IMR-90 (cell line): ENCODE measurements around the gene OR2H2. TPM values are rescaled to one million over a fixed set of nuclear protein-coding genes. Genes with fewer than 3 reads are reported as not detected.

Source experiments
- ATAC-seq: fragments of 200-7000 bp; cut with Tn5 transposase; 2 replicates; pipeline ENCODE4 v1.9.1; 2020; ENCODE audit warnings: low read depth, mild to moderate bottlenecking, moderate library complexity
- BruUV-seq: library from RNA; stranded (reverse); fragments of 400-500 nt; replicated peaks from 2 replicates; lab custom pipeline; 2021; lab: Mats Ljungman, UMichigan
- CTCF ChIA-PET: fragments of 300-600 bp; formaldehyde crosslinking; extraction: SDS; loops from one replicate; lab custom pipeline; 2021; ENCODE audit warnings: antibody characterized with exemption; lab: Yijun Ruan, JAX
- POLR2A ChIA-PET: fragments of 300-600 bp; sonication (Branson Sonifier 250); formaldehyde crosslinking; loops from one replicate; lab custom pipeline; 2022; ENCODE audit warnings: antibody characterized with exemption; ENCODE audit not compliant: unreplicated experiment; lab: Charles Lee
- DNase-seq: peaks from one replicate; pipeline ENCODE4 v3.0.0; 2013
- H2AFZ ChIP-seq: replicated peaks from 2 replicates; pipeline ENCODE3; 2013; ENCODE audit warnings: low read length, mild to moderate bottlenecking; ENCODE audit not compliant: poor library complexity
- H2AK5ac ChIP-seq: 2 replicates; pipeline ENCODE4 v1.6.1; 2013; ENCODE audit warnings: low read depth, low read length, inconsistent platforms
- H2AK9ac ChIP-seq: replicated peaks from 2 replicates; pipeline ENCODE3; 2013; ENCODE audit warnings: mild to moderate bottlenecking, low read depth, low read length, moderate library complexity; ENCODE audit not compliant: poor library complexity
- H2BK120ac ChIP-seq: 2 replicates; pipeline ENCODE4 v1.6.1; 2013; ENCODE audit warnings: low read depth, low read length, inconsistent platforms
- H2BK15ac ChIP-seq: 3 replicates; pipeline ENCODE4 v1.6.1; 2013; ENCODE audit warnings: low read depth, low read length, inconsistent platforms
- H2BK20ac ChIP-seq: 2 replicates; pipeline ENCODE4 v1.6.1; 2013; ENCODE audit warnings: low read depth, mild to moderate bottlenecking, inconsistent platforms, low read length, moderate library complexity
- H2BK5ac ChIP-seq: 2 replicates; pipeline ENCODE4 v1.6.1; 2013; ENCODE audit warnings: mild to moderate bottlenecking, low read depth, low read length, inconsistent platforms; ENCODE audit not compliant: poor library complexity, severe bottlenecking
- H3K14ac ChIP-seq: replicated peaks from 2 replicates; pipeline ENCODE4 v1.6.1; 2013; ENCODE audit warnings: low read depth, low read length, inconsistent platforms
- H3K18ac ChIP-seq: 2 replicates; pipeline ENCODE4 v1.6.1; 2013; ENCODE audit warnings: low read depth, low read length, control low read depth
- H3K23ac ChIP-seq: 2 replicates; pipeline ENCODE4 v1.6.1; 2013; ENCODE audit warnings: low read depth, low read length, inconsistent platforms
- H3K27ac ChIP-seq: 2 replicates; pipeline ENCODE4 v1.5.1; 2013; ENCODE audit warnings: mild to moderate bottlenecking, control low read depth, low read length; ENCODE audit not compliant: insufficient read depth
- H3K27me3 ChIP-seq: 2 replicates; pipeline ENCODE4 v1.6.1; 2013; ENCODE audit warnings: low read length; ENCODE audit not compliant: control insufficient read depth, insufficient read depth
- H3K36me3 ChIP-seq: 2 replicates; pipeline ENCODE4 v1.6.1; 2013; ENCODE audit warnings: low read length, mixed read lengths; ENCODE audit not compliant: control insufficient read depth, insufficient read depth
- H3K4ac ChIP-seq: 2 replicates; pipeline ENCODE4 v1.6.1; 2013; ENCODE audit warnings: low read depth, low read length, inconsistent platforms
- H3K4me1 ChIP-seq: 2 replicates; pipeline ENCODE4 v1.6.1; 2013; ENCODE audit warnings: low read length, mixed read lengths; ENCODE audit not compliant: control insufficient read depth, insufficient read depth
- H3K4me2 ChIP-seq: 2 replicates; pipeline ENCODE4 v1.6.1; 2013; ENCODE audit warnings: low read depth, mild to moderate bottlenecking, control low read depth, low read length, moderate library complexity
- H3K4me3 ChIP-seq: 2 replicates; pipeline ENCODE4 v1.5.1; 2013; ENCODE audit warnings: low read depth, mild to moderate bottlenecking, control low read depth, low read length, moderate library complexity; ENCODE audit not compliant: insufficient read depth
- H3K56ac ChIP-seq: 2 replicates; pipeline ENCODE4 v1.6.1; 2013; ENCODE audit warnings: low read length, inconsistent platforms; ENCODE audit not compliant: insufficient read depth; ENCODE audit errors: extremely low read depth
- H3K79me1 ChIP-seq, 2 experiments: 2 replicates each; pipeline ENCODE4 v1.6.1; 2013; ENCODE audit warnings: low read length in 2 of 2, inconsistent platforms in 1 of 2, low read depth in 1 of 2
- H3K9ac ChIP-seq: 2 replicates; pipeline ENCODE4 v1.6.1; 2013; ENCODE audit warnings: low read depth, low read length, control low read depth
- H3K9me1 ChIP-seq: 2 replicates; pipeline ENCODE4 v1.6.1; 2013; ENCODE audit warnings: low read length, inconsistent platforms; ENCODE audit not compliant: insufficient read depth
- H3K9me3 ChIP-seq: 2 replicates; pipeline ENCODE4 v1.6.1; 2013; ENCODE audit warnings: low read length; ENCODE audit not compliant: control insufficient read depth, insufficient read depth
- H4K20me1 ChIP-seq: 2 replicates; pipeline ENCODE4 v1.6.1; 2013; ENCODE audit warnings: low read length, inconsistent platforms; ENCODE audit not compliant: insufficient read depth
- H4K5ac ChIP-seq: 2 replicates; pipeline ENCODE4 v1.6.1; 2013; ENCODE audit warnings: mild to moderate bottlenecking, low read depth, low read length, control low read depth
- H4K8ac ChIP-seq, 2 experiments: 2 replicates each; pipeline ENCODE4 v1.6.1; 2013; ENCODE audit warnings: low read depth in 2 of 2, low read length in 2 of 2, control low read depth in 1 of 2, inconsistent platforms in 1 of 2
- H4K91ac ChIP-seq: 2 replicates; pipeline ENCODE4 v1.6.1; 2013; ENCODE audit warnings: low read depth, low read length, inconsistent platforms; ENCODE audit not compliant: insufficient read depth
- BHLHE40 ChIP-seq: fragments of 150-350 bp; IDR thresholded peaks from 2 replicates; pipeline ENCODE4 v1.6.1; 2016; ENCODE audit warnings: mild to moderate bottlenecking, low read depth, low read length
- CEBPB ChIP-seq: IDR thresholded peaks from 2 replicates; pipeline ENCODE4 v1.6.1; 2012; ENCODE audit warnings: low read depth, low read length, improper control_type of control experiment
- CHD1 ChIP-seq: IDR thresholded peaks from 2 replicates; pipeline ENCODE4 v1.6.1; 2012; ENCODE audit warnings: low read depth, low read length, improper control_type of control experiment
- CTCF ChIP-seq: conservative IDR thresholded peaks from 2 replicates; pipeline ENCODE4 v1.5.1; 2012; ENCODE audit warnings: mild to moderate bottlenecking, low read depth, low read length, improper control_type of control experiment
- ELK1 ChIP-seq: fragments of 150-350 bp; IDR thresholded peaks from 2 replicates; pipeline ENCODE4 v1.6.1; 2016; ENCODE audit warnings: low read depth, mild to moderate bottlenecking, low read length, moderate library complexity, borderline replicate concordance
- FOS ChIP-seq: fragments of 150-350 bp; IDR thresholded peaks from 2 replicates; pipeline ENCODE4 v1.6.1; 2016; ENCODE audit warnings: low read depth, low read length
- MAFK ChIP-seq: IDR thresholded peaks from 2 replicates; pipeline ENCODE4 v1.6.1; 2012; ENCODE audit warnings: low read depth, low read length, improper control_type of control experiment
- MAZ ChIP-seq: IDR thresholded peaks from 2 replicates; pipeline ENCODE4 v1.6.1; 2012; ENCODE audit warnings: low read depth, mild to moderate bottlenecking, low read length, improper control_type of control experiment, moderate library complexity, borderline replicate concordance
- MXI1 ChIP-seq: IDR thresholded peaks from 2 replicates; pipeline ENCODE4 v1.6.1; 2012; ENCODE audit warnings: low read depth, mild to moderate bottlenecking, low read length, moderate library complexity, borderline replicate concordance
- NFE2L2 ChIP-seq: fragments of 150-350 bp; IDR thresholded peaks from 2 replicates; pipeline ENCODE4 v1.6.1; 2016; ENCODE audit warnings: low read depth, mild to moderate bottlenecking, low read length
- POLR2A ChIP-seq: IDR thresholded peaks from 2 replicates; pipeline ENCODE4 v1.6.1; 2012; ENCODE audit warnings: mild to moderate bottlenecking, low read depth, low read length
- RAD21 ChIP-seq: IDR thresholded peaks from 2 replicates; pipeline ENCODE4 v1.6.1; 2012; ENCODE audit warnings: low read length, improper control_type of control experiment
- RCOR1 ChIP-seq: IDR thresholded peaks from 2 replicates; pipeline ENCODE4 v1.6.1; 2012; ENCODE audit warnings: mild to moderate bottlenecking, low read length, improper control_type of control experiment; ENCODE audit not compliant: insufficient replicate concordance
- RFX5 ChIP-seq: IDR thresholded peaks from 2 replicates; pipeline ENCODE4 v1.8.0; 2012; ENCODE audit warnings: low read depth, mild to moderate bottlenecking, low read length, moderate library complexity
- SMC3 ChIP-seq: fragments of 150-350 bp; IDR thresholded peaks from 2 replicates; pipeline ENCODE4 v1.6.1; 2016; ENCODE audit warnings: low read depth, mild to moderate bottlenecking, antibody characterized with exemption, low read length, moderate library complexity
- USF2 ChIP-seq: fragments of 150-350 bp; IDR thresholded peaks from 2 replicates; pipeline ENCODE4 v1.6.1; 2017; ENCODE audit warnings: mild to moderate bottlenecking, antibody characterized with exemption, low read length, low read depth
- WGBS, 2 experiments: methylation state at CpG; one replicate each; pipeline versions ENCODE4 v1.1.5 to v1.1.7; 2013; ENCODE audit warnings: missing lambda C conversion rate in 2 of 2; ENCODE audit not compliant: insufficient read length in 1 of 2; ENCODE audit errors: extremely low coverage in 2 of 2; 5-methylcytosine and 5-hydroxymethylcytosine counted together
- dilution Hi-C: fragments of 300-500 bp; cut with HindIII; formaldehyde crosslinking; loops from one replicate; pipeline ENCODE4 v1.14.3; 2018; ENCODE audit warnings: low sequenced_read_pairs; ENCODE audit not compliant: unreplicated experiment
- in situ Hi-C: fragments of 300-500 bp; cut with MboI; formaldehyde crosslinking; loops from 3 replicates; pipeline ENCODE4 v1.14.3; 2019; ENCODE audit warnings: low sequenced_read_pairs, inconsistent platforms, mixed read lengths
- intact Hi-C: fragments of 100-400 bp; cut with micrococcal nuclease; formaldehyde crosslinking; loops from 2 replicates; pipeline ENCODE4 v1.10.0; 2022
- polyA plus RNA-seq, 3 experiments: library from polyadenylated mRNA; depleted of rRNA; stranded (reverse); fragments of >200 nt; gene quantifications; 2 replicates each; pipeline ENCODE4 v1.2.3, GENCODE V29; 2012; ENCODE audit warnings: low replicate concordance in 1 of 3
- total RNA-seq: library from RNA; depleted of rRNA; stranded (reverse); fragments of >200 nt; gene quantifications from 2 replicates; pipeline ENCODE4 v1.2.3, GENCODE V29; 2012

OR2H2 gene
- total and polyA plus RNA-seq, 2 of the 4 experiments (the other 2 are of a cell fraction), result not detected

DNA sequence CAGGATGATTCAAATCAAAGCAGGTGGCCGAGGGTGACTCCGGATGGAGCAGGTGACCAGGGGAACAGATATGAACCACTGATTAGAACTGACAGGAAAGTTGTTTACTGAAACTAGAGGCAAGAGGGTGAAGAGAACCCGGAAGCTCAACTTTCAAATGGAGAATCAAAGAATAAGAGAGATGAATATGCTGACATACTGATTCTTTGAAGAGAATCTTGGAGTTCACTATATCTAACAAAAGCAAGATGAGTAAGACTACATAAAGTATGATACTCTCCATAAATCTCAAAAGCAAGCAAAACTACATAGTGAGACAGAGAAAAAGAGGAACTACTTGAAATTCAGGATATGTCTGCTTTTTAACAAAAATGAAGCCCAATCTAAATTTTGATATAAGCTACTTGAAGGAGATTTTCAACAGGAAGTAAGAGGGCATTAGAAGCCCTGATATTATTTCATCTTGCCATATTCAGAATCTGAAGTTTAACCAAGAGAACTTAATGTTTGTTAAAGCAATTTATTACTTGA lies 21.4 kb upstream of the OR2H2 start:
- H2AK9ac ChIP-seq, result no peak overlapping the region
- no peaks in the 10 kb centered on the region; the same call in 1 of the 2 replicates for H3K27me3 ChIP-seq
- dilution Hi-C loops, result no loop called here
- intact Hi-C loops, result no loop called here
- WGBS, 2 experiments, result no CpG with 5 or more reads among the region's 3 CpGs
- H3K79me1 ChIP-seq, result no peaks in the 10 kb centered on the region
- DNase-seq (no peak), ATAC-seq (no peak)
- H3K18ac ChIP-seq, result no peak overlapping the region
- no peak overlapping the region for H3K4me2 ChIP-seq
- no peak overlapping the region for H2AFZ ChIP-seq
- H2BK120ac ChIP-seq, result no peak overlapping the region
- H3K27ac ChIP-seq, result no peak overlapping the region
- no peak overlapping the region for H4K8ac ChIP-seq
- H2BK15ac ChIP-seq, result no peak overlapping the region
- ChIA-PET POLR2A (no interaction called here), CTCF (no interaction called here)
- H3K56ac ChIP-seq, result no peak overlapping the region
- H3K14ac ChIP-seq, result no peak overlapping the region
- H2BK5ac ChIP-seq, result no peak overlapping the region
- no peaks in the 10 kb centered on the region for H3K9me3 ChIP-seq
- H4K91ac ChIP-seq, result no peak overlapping the region
- in situ Hi-C loops, result no loop called here
- no peak overlapping the region for H3K9ac ChIP-seq
- H3K9me1 ChIP-seq, result no peaks in the 10 kb centered on the region
- no peaks in the 10 kb centered on the region for H3K4me1 ChIP-seq
- H3K36me3 ChIP-seq, result no peaks in the 10 kb centered on the region
- no peak overlapping the region for H2AK5ac ChIP-seq
- no peak overlapping the region for H2BK20ac ChIP-seq
- TF ChIP-seq MAZ (no peak), RAD21 (no peak), CTCF (no peak), USF2 (no peak), MAFK (no peak), RCOR1 (no peak), BHLHE40 (no peak), CHD1 (no peak), SMC3 (no peak), CEBPB (no peak), ELK1 (no peak), MXI1 (no peak), RFX5 (no peak), FOS (no peak), POLR2A (no peak), NFE2L2 (no peak)
- H4K20me1 ChIP-seq, result no peaks in the 10 kb centered on the region
- H4K5ac ChIP-seq, result no peak overlapping the region
- BruUV-seq, result no TSS peak
- no peak overlapping the region for H3K23ac ChIP-seq
- no peak overlapping the region for H3K4ac ChIP-seq
- H3K4me3 ChIP-seq, result no peak overlapping the region
